Activated T-cell treated with anti-CD3 and anti-CD28 coated beads, Interleukin-2, amount 50 U/mL, for 72 hours (primary cell): Measurements from ENCODE around the gene RGS13. TPM values are rescaled to one million over a fixed set of nuclear protein-coding genes. Genes with fewer than 3 reads are reported as not detected.

Source experiments
- ATAC-seq, 2 donors: fragments of 150-1000 bp; cut with Tn5 transposase; replicated peaks in 1 of 2; 2 replicates each; pipeline ENCODE4 v1.10.0; 2021; ENCODE audit warnings: moderate library complexity in 2 of 2, mild to moderate bottlenecking in 1 of 2
- DNase-seq, 2 donors: peaks; one replicate each; pipeline ENCODE4 v3.0.0; 2021 to 2022; ENCODE audit warnings: mixed read lengths in 1 of 2
- H3K27ac Mint-ChIP-seq: one replicate; pipeline ENCODE4 v1.8.0; 2022; ENCODE audit warnings: mild to moderate bottlenecking, moderate library complexity, mixed read lengths
- H3K27me3 Mint-ChIP-seq: one replicate; pipeline ENCODE4 v1.8.0; 2022; ENCODE audit warnings: low read depth, mixed read lengths
- H3K36me3 Mint-ChIP-seq, 2 donors: one replicate each; pipeline ENCODE4 v1.8.0; 2022; ENCODE audit warnings: mixed read lengths in 2 of 2, mild to moderate bottlenecking in 1 of 2; ENCODE audit not compliant: insufficient read depth in 2 of 2
- H3K4me1 Mint-ChIP-seq: one replicate; pipeline ENCODE4 v1.8.0; 2022; ENCODE audit warnings: low read depth, mixed read lengths
- H3K4me3 Mint-ChIP-seq, 2 donors: one replicate each; pipeline ENCODE4 v1.8.0; 2022; ENCODE audit warnings: mild to moderate bottlenecking in 2 of 2, mixed read lengths in 2 of 2, moderate library complexity in 2 of 2
- H3K9me3 Mint-ChIP-seq, 2 donors: one replicate each; pipeline ENCODE4 v1.8.0; 2022; ENCODE audit warnings: mixed read lengths in 2 of 2
- total RNA-seq, 2 donors: library from RNA; stranded (reverse); gene quantifications; one replicate each; pipeline ENCODE4 v1.2.3, GENCODE V29; 2022

The RGS13 gene
- total RNA-seq, 2 donors from 2014 or later, result not detected

GRCh38 chr1:192703283-192704206, 67.6 kb downstream of the RGS13 start:
- Mint-ChIP-seq H3K27me3 (no peaks in the 10 kb centered on the region), H3K4me3 (peak overlapping the region in 1 of 2 donors; percentile 10), H3K4me1 (peaks cover 14% of the 10 kb centered on the region), H3K36me3 (no peaks in the 10 kb centered on the region), H3K9me3 (no peaks in the 10 kb centered on the region), H3K27ac (peak overlapping the region; percentile 0)
- DNase-seq, result no peak
- ATAC-seq, result peak; percentile 65 to 88

GRCh38 chr1:192705510-192705909, 69.6 kb downstream of the RGS13 start:
- Mint-ChIP-seq H3K4me3 (no peak overlapping the region), H3K27me3 (no peaks in the 10 kb centered on the region), H3K27ac (no peak overlapping the region), H3K36me3 (no peaks in the 10 kb centered on the region), H3K9me3 (no peaks in the 10 kb centered on the region), H3K4me1 (peaks cover 14% of the 10 kb centered on the region)
- DNase-seq, result no peak
- no peak for ATAC-seq

- Mint-ChIP-seq H3K27ac (no peak overlapping the region), H3K4me1 (peaks cover 14% of the 10 kb centered on the region), H3K27me3 (no peaks in the 10 kb centered on the region)
Measured at GRCh38 chr1:192706936-192707335, 71.0 kb downstream of the RGS13 start.

DNA sequence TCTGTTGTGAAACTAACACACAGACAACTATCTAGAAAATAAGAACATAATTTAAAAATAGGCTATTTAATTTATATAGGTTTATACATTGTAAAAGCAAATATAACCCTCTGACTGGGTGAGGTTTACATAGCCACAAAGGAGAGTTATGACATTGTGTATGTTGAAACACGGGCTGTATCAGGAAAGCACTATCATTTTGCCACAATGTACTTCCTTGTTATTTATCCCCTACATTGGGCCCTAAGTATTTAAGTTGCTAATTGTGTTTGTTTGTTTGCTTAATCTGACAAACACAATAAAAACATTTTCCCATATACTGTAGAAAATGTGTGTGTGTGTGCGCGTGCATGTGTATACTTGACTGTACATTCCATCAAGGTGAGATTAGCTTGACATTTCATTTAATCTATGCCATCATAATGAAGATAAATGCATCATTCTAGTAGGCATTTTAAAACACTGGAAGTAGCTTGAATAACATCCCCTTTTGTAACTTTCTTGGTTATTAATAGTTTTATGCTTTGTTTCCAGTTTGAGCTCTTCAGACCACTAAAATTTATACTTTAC, 72.1 kb downstream of the RGS13 start:
- DNase-seq (no peak), ATAC-seq (no peak)
- Mint-ChIP-seq H3K27me3 (no peaks in the 10 kb centered on the region), H3K4me3 (no peak overlapping the region), H3K9me3 (peaks cover 0 to 2% of the 10 kb centered on the region in 2 donors), H3K27ac (no peak overlapping the region), H3K36me3 (no peaks in the 10 kb centered on the region), H3K4me1 (peaks cover 8% of the 10 kb centered on the region)

More at GRCh38 chr1:192706936-192707335, 71.0 kb downstream of the RGS13 start:
- Mint-ChIP-seq H3K9me3 (no peaks in the 10 kb centered on the region), H3K4me3 (no peak overlapping the region), H3K36me3 (no peaks in the 10 kb centered on the region)
- no peak for ATAC-seq
- DNase-seq, result no peak

DNA sequence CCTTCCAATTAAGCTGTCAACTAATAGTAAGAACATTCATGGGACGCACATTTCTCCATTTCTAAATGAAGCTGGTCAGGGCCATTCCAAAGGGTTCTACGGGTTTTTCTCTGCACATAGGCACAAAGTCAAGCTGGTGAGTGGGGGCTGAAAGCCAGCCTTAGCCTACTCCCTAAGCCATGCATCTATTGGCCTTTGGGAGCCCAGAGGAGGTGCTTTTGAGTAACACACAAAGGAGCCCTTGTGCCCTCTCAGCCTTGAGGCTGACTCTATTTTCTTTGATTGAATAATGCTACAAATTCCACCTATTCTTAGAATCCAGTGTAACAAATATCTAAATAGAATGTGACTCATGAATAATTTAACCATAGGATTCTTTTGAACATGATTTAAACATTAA, 73.6 kb downstream of the RGS13 start:
- ATAC-seq, result no peak
- peaks cover 6% of the 10 kb centered on the region for H3K27me3 Mint-ChIP-seq

More for the DNA sequence above, 73.6 kb downstream of the RGS13 start:
- no peak for DNase-seq
- H3K36me3 Mint-ChIP-seq, result peaks cover 0 to 3% of the 10 kb centered on the region in 2 donors
- H3K27ac Mint-ChIP-seq, result no peak overlapping the region
- H3K4me1 Mint-ChIP-seq, result no peaks in the 10 kb centered on the region
- peaks cover 0 to 2% of the 10 kb centered on the region in 2 donors for H3K9me3 Mint-ChIP-seq
- H3K4me3 Mint-ChIP-seq, result no peak overlapping the region

Other genes with a start within 250 kb of the RGS13 start
- gene RGS1, start 60.4 kb upstream of the RGS13 start, total RNA-seq, result 10 to 100 TPM; 25.8 to 30.7 TPM
- gene RGS2, start 172.9 kb downstream of the RGS13 start, total RNA-seq, result 10 to 100 TPM; 20.0 to 21.1 TPM